ENCODE data around the gene PAQR4. TPM values are rescaled to one million over a fixed set of nuclear protein-coding genes. Genes with fewer than 3 reads are reported as not detected.

PAQR4 gene
- polyA plus RNA-seq, 1 donor from 2014 or later, result 47.8 TPM

DNA sequence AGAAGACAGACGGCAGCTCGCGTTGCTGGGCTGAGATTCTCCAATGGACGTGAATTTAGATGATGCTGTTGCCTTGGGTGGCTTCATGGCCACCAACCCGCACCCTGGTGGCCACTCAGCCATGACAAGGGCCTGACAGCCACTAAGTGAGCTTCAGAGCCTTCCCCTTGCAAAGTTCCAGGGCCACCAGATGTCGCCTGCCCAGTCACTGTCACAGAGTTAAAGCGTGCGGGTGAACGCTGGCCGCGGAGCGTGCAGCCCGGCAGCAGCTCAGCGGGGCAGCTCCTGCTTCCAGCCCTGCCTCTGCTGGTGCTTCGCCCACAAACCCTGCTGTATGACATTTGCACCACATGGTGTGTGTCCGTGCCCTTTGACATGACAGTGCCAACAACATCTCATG is 18.4 kb upstream of the PAQR4 start:
- no peaks in the 10 kb centered on the region for H4K20me1 ChIP-seq (ENCODE audit: insufficient read depth)
- H3K9ac ChIP-seq (ENCODE audit: low read length), result no peak overlapping the region
- TF ChIP-seq, protein P1, sequence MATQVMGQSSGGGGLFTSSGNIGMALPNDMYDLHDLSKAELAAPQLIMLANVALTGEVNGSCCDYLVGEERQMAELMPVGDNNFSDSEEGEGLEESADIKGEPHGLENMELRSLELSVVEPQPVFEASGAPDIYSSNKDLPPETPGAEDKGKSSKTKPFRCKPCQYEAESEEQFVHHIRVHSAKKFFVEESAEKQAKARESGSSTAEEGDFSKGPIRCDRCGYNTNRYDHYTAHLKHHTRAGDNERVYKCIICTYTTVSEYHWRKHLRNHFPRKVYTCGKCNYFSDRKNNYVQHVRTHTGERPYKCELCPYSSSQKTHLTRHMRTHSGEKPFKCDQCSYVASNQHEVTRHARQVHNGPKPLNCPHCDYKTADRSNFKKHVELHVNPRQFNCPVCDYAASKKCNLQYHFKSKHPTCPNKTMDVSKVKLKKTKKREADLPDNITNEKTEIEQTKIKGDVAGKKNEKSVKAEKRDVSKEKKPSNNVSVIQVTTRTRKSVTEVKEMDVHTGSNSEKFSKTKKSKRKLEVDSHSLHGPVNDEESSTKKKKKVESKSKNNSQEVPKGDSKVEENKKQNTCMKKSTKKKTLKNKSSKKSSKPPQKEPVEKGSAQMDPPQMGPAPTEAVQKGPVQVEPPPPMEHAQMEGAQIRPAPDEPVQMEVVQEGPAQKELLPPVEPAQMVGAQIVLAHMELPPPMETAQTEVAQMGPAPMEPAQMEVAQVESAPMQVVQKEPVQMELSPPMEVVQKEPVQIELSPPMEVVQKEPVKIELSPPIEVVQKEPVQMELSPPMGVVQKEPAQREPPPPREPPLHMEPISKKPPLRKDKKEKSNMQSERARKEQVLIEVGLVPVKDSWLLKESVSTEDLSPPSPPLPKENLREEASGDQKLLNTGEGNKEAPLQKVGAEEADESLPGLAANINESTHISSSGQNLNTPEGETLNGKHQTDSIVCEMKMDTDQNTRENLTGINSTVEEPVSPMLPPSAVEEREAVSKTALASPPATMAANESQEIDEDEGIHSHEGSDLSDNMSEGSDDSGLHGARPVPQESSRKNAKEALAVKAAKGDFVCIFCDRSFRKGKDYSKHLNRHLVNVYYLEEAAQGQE (IDR thresholded peaks at IDR 0.05; ENCODE audit: borderline replicate concordance), result no peak
- TF ChIP-seq TAF1 (IDR thresholded peaks at IDR 0.05; ENCODE audit: low read depth) (no peak), MXI1 (conservative IDR thresholded peaks at IDR 0.05; ENCODE audit: poor library complexity, severe bottlenecking) (no peak), EZH2 (IDR thresholded peaks at IDR 0.05; ENCODE audit: borderline replicate concordance, insufficient read depth, low read length, poor library complexity, severe bottlenecking) (no peak), EP300 (conservative IDR thresholded peaks at IDR 0.05; ENCODE audit: poor library complexity, severe bottlenecking) (no peak)
- TF ChIP-seq, protein P2, sequence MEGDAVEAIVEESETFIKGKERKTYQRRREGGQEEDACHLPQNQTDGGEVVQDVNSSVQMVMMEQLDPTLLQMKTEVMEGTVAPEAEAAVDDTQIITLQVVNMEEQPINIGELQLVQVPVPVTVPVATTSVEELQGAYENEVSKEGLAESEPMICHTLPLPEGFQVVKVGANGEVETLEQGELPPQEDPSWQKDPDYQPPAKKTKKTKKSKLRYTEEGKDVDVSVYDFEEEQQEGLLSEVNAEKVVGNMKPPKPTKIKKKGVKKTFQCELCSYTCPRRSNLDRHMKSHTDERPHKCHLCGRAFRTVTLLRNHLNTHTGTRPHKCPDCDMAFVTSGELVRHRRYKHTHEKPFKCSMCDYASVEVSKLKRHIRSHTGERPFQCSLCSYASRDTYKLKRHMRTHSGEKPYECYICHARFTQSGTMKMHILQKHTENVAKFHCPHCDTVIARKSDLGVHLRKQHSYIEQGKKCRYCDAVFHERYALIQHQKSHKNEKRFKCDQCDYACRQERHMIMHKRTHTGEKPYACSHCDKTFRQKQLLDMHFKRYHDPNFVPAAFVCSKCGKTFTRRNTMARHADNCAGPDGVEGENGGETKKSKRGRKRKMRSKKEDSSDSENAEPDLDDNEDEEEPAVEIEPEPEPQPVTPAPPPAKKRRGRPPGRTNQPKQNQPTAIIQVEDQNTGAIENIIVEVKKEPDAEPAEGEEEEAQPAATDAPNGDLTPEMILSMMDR (IDR thresholded peaks at IDR 0.05; ENCODE audit: poor library complexity, severe bottlenecking), result no peak
- H3K4me3 ChIP-seq (ENCODE audit: low read length), result no peak overlapping the region
- no peaks in the 10 kb centered on the region for H3K27me3 ChIP-seq (ENCODE audit: insufficient read depth, low read depth, low read length)
- H3K4me2 ChIP-seq (ENCODE audit: low read length), result no peak overlapping the region
- no peak overlapping the region for H3K27ac ChIP-seq (ENCODE audit: low read length)
- H3K36me3 ChIP-seq (ENCODE audit: insufficient read depth, low read length), result peaks cover 9% of the 10 kb centered on the region
- H3K79me2 ChIP-seq (replicated peaks; ENCODE audit: insufficient read depth, low read length), result no peaks in the 10 kb centered on the region
- no peak overlapping the region for H2AFZ ChIP-seq (ENCODE audit: low read depth, low read length)
- no peaks in the 10 kb centered on the region for H3K9me3 ChIP-seq (ENCODE audit: low read length)
- no peaks in the 10 kb centered on the region for H3F3A ChIP-seq (ENCODE audit: insufficient read depth, low read length, poor library complexity, severe bottlenecking)
- H3K9me2 ChIP-seq (ENCODE audit: insufficient read depth, low read length), result no peaks in the 10 kb centered on the region

DNA sequence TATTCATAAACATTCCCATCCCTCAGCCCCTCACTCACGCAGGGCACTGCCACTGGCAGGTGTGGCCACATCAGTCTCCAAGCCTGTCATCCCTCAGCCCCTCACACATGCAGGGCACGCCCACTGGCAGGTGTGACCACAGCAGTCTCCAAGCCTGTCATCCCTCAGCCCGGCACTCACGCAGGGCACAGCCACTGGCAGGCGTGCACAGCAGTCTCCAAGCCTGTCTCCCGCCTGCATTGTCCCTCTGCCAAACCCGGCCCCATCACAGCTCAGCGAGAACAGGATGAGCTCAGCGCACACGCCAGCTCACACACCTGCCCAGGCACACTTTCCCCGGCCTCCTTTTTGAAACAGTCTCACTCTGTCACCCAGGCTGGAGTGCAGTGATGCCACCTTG is 16.5 kb upstream of the PAQR4 start:
- Histone ChIP-seq H3K79me2 (replicated peaks; ENCODE audit: insufficient read depth, low read length) (no peaks in the 10 kb centered on the region), H3K36me3 (ENCODE audit: insufficient read depth, low read length) (no peaks in the 10 kb centered on the region), H3K27me3 (ENCODE audit: insufficient read depth, low read depth, low read length) (no peaks in the 10 kb centered on the region), H3K27ac (ENCODE audit: low read length) (no peak overlapping the region), H3F3A (ENCODE audit: insufficient read depth, low read length, poor library complexity, severe bottlenecking) (no peaks in the 10 kb centered on the region), H2AFZ (ENCODE audit: low read depth, low read length) (no peak overlapping the region), H3K4me3 (ENCODE audit: low read length) (no peak overlapping the region), H4K20me1 (ENCODE audit: insufficient read depth) (no peaks in the 10 kb centered on the region), H3K4me2 (ENCODE audit: low read length) (no peak overlapping the region), H3K9ac (ENCODE audit: low read length) (no peak overlapping the region), H3K9me2 (ENCODE audit: insufficient read depth, low read length) (no peaks in the 10 kb centered on the region), H3K9me3 (ENCODE audit: low read length) (no peaks in the 10 kb centered on the region)
- TF ChIP-seq EZH2 (IDR thresholded peaks at IDR 0.05; ENCODE audit: borderline replicate concordance, insufficient read depth, low read length, poor library complexity, severe bottlenecking) (no peak), MXI1 (conservative IDR thresholded peaks at IDR 0.05; ENCODE audit: poor library complexity, severe bottlenecking) (no peak), POLR2AphosphoS5 (IDR thresholded peaks at IDR 0.05) (no peak), EP300 (conservative IDR thresholded peaks at IDR 0.05; ENCODE audit: poor library complexity, severe bottlenecking) (no peak), TAF1 (IDR thresholded peaks at IDR 0.05; ENCODE audit: low read depth) (no peak), SMC3 (conservative IDR thresholded peaks at IDR 0.05; ENCODE audit: poor library complexity) (no peak), RAD21 (conservative IDR thresholded peaks at IDR 0.05) (no peak)
- TF ChIP-seq, protein P1 (IDR thresholded peaks at IDR 0.05; ENCODE audit: borderline replicate concordance), result no peak
- TF ChIP-seq, protein P2 (IDR thresholded peaks at IDR 0.05; ENCODE audit: poor library complexity, severe bottlenecking), result no peak
